Stimulated activated CD8-positive, alpha-beta memory T cell treated with anti-CD3 and anti-CD28 coated beads, Interleukin-7, amount 100 ng/mL, for 1 hour (primary cell): ENCODE measurements around the gene TNK1.

Source experiments
- DNase-seq, 2 donors: peaks; one replicate each; pipeline ENCODE4 v3.0.0-alpha.2; 2020; ENCODE audit warnings: low read depth in 2 of 2

TNK1 gene

GRCh38 chr17:7435676-7436555 lies 55.0 kb downstream of the TNK1 start:
- DNase-seq = peak in 1 of 2 donors; percentile 20

DNA sequence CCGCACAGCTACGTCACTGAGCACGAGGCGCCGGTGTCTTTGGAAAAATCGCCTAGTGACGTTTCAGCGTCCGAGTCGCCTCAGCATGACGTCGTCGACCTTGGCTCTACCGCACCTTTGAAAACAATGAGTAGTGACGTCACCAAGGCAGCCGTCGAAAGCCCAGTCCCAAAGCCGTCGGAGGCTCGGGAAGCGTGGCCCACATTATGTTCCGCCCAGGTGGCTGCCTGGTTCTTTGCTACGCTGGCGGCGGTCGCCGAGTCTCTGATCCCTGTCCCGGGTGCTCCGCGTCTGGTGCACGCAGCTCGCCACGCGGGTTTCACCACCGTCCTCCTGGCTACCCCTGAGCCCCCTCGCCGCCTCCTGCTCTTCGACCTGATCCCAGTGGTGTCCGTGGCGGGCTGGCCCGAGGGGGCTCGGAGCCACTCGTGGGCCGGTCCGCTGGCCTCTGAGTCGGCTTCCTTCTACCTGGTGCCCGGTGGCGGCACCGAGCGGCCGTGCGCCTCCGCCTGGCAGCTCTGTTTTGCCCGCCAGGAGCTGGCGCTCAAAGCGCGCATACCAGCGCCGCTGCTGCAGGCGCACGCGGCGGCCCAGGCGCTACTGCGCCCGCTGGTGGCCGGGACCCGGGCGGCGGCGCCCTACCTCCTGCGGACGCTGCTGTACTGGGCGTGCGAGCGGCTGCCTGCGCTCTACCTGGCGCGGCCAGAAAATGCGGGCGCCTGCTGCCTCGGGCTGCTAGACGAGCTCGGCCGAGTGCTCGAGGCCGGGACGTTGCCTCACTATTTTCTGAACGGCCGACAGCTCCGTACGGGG lies 55.9 kb downstream of the TNK1 start:
- peak; percentile 57 to 59 for DNase-seq

DNA sequence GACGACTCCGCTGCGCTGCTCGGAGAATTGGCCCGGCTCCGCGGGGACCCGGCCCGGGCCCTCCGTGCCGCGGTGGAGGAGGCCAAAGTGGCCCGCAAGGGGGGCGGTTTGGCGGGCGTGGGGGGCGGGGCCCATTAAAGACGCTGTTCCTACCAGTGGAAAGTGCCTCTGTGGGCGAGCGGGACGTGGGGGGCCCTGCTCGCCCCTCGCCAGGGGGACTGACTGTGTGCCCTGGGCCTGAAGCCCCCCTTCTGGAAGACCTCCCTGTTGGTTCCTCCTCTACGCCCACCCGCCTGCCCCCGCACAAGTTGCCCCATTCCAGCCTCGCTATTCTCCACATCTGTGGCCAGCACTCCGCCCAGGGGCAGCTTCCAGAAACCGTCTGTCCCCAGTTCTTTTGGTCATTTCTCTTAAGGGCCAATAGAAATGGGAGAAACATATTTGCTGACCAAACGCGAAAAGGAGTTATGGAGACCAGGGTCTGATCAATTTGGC lies 56.5 kb downstream of the TNK1 start:
- DNase-seq = no peak

DNA sequence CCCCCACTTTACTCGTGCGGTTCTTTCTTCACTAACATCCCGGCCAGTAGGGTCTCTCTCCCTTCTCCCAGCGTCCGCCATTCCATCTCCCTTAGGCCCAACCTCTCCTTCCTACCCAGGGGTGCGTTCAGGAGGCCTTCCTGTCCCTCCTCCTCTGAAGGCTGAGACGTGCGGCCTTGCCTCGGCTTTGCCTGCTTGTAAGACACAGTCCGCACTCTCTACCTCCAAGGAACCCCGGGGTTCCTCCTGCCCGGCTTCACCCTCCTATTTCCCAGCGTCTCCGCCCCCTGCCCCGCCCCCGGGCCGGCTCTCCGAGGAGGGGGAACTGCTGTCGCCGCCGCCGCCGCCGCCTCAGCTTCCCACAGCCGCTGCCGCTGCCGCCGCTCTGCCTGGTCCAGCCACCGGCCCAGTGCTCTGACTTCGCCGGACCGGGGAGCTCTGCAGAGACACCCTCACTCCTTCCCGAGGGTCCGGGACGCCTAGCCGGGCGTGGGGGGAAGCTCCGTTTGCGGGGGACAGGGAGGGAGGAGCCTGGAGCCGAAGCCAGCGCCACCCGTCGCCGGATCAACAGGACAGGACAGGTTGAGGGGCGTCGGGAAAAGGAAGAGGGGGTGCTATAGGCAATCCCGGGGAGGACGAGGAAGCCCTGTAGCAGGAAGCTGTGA lies 57.2 kb downstream of the TNK1 start:
- DNase-seq = peak in 1 of 2 donors; percentile 23

- no peak for DNase-seq
Observed at GRCh38 chr17:7438656-7439460, 58.0 kb downstream of the TNK1 start.
